Measurements from ENCODE around the gene UBE3C.

DNA sequence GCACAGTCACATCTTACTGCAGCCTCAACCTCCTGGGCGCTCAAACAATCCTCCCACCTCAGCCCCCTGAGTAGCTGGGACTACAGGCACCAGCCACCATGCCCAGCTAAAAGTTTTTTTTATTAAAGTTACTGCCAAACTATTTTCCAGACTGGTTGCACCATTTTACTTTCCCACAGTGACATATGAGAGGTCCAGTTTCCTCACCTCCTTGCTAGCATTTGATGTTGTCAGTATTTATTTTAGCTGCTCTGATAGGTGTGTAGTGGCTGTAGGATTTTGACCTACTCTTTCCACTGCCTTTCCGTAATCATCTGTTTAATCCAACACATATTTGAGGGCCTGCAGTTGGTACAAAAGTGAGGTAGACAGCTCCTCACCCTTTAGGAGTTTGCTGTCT lies 5.4 kb upstream of the UBE3C start:
- TF ChIP-seq CTCF (IDR thresholded peaks at IDR 0.05): no peak
- TF ChIP-seq POLR2A (IDR thresholded peaks at IDR 0.05): no peak
